Endothelial cell of umbilical vein (primary cell): Measurements from ENCODE around the gene MARK1. TPM values are rescaled to one million over a fixed set of nuclear protein-coding genes. Genes with fewer than 3 reads are reported as not detected.

Experiments
- BruUV-seq: library from RNA; stranded (reverse); fragments of 400-500 nt; replicated peaks from 2 replicates; lab custom pipeline; 2021; lab: Mats Ljungman, UMichigan
- CTCF ChIA-PET: fragments of 300-600, 350-600 bp; sonication (Branson Sonifier 250); formaldehyde crosslinking; loops from one replicate; lab custom pipeline; 2021; ENCODE audit warnings: antibody characterized with exemption, inconsistent platforms; lab: Charles Lee
- POLR2A ChIA-PET: fragments of 300-600, 350-600 bp; sonication (Branson Sonifier 250); formaldehyde crosslinking; loops from one replicate; lab custom pipeline; 2021; ENCODE audit warnings: antibody characterized with exemption, inconsistent platforms; lab: Charles Lee
- DNase-seq: peaks from one replicate; pipeline ENCODE4 v3.0.0-alpha.2; 2011; ENCODE audit warnings: low read depth, low spot score
- FAIRE-seq: peaks from 2 replicates; lab custom pipeline; 2011; peaks lifted over from hg19 to GRCh38; lab: Jason Lieb, UNC
- H2AFZ ChIP-seq: 2 replicates; pipeline ENCODE4 v1.6.0; 2012; ENCODE audit warnings: low read depth, low read length, control low read depth, inconsistent platforms
- H3K27ac ChIP-seq: 2 replicates; pipeline ENCODE4 v1.5.1; 2011; ENCODE audit warnings: low read depth, mild to moderate bottlenecking, control low read depth, low read length, moderate library complexity; ENCODE audit not compliant: insufficient read depth
- H3K27me3 ChIP-seq, 2 experiments: 2 replicates each; pipeline versions ENCODE4 v1.6.0 to v1.6.1; 2011; ENCODE audit warnings: low read length in 2 of 2, mixed read lengths in 1 of 2; ENCODE audit not compliant: control insufficient read depth in 2 of 2, insufficient read depth in 2 of 2
- H3K36me3 ChIP-seq, 2 experiments: 2 replicates in 1 of 2; 3 replicates in 1 of 2; pipeline ENCODE4 v1.5.1; 2011; ENCODE audit warnings: low read length in 2 of 2, mild to moderate bottlenecking in 1 of 2, moderate library complexity in 1 of 2; ENCODE audit not compliant: control insufficient read depth in 2 of 2, insufficient read depth in 2 of 2; ENCODE audit errors: extremely low read depth in 1 of 2
- H3K4me1 ChIP-seq: 3 replicates; pipeline ENCODE4 v1.5.1; 2011; ENCODE audit warnings: mild to moderate bottlenecking, low read length; ENCODE audit not compliant: control insufficient read depth, insufficient read depth; ENCODE audit errors: extremely low read depth
- H3K4me2 ChIP-seq: 2 replicates; pipeline ENCODE4 v1.6.1; 2011; ENCODE audit warnings: low read length, control low read depth, mixed read lengths; ENCODE audit not compliant: insufficient read depth
- H3K4me3 ChIP-seq, 3 experiments: fragments of 200-600 bp in 1 of 3; sonication (generic), shearing (Covaris generic) in 1 of 3; replicated peaks in 1 of 3; 2 replicates each; pipeline ENCODE4 v1.5.1; 2011 to 2016; ENCODE audit warnings: control low read depth in 3 of 3, low read length in 3 of 3, mild to moderate bottlenecking in 2 of 3, inconsistent platforms in 1 of 3, low read depth in 1 of 3, moderate library complexity in 1 of 3; ENCODE audit not compliant: insufficient read depth in 1 of 3
- H3K79me2 ChIP-seq: 2 replicates; pipeline ENCODE4 v1.6.0; 2012; ENCODE audit warnings: low read length, inconsistent platforms; ENCODE audit not compliant: control insufficient read depth, insufficient read depth
- H3K9ac ChIP-seq: replicated peaks from 2 replicates; pipeline ENCODE3; 2011; ENCODE audit warnings: low read length, control low read depth; ENCODE audit not compliant: insufficient read depth; ENCODE audit errors: extremely low read depth
- H3K9me1 ChIP-seq: replicated peaks from 3 replicates; pipeline ENCODE4 v1.6.0; 2011; ENCODE audit warnings: mild to moderate bottlenecking, low read length; ENCODE audit not compliant: control insufficient read depth, insufficient read depth; ENCODE audit errors: extremely low read depth
- H3K9me3 ChIP-seq: replicated peaks from 2 replicates; pipeline ENCODE4 v1.5.1; 2012; ENCODE audit warnings: low read length, inconsistent platforms; ENCODE audit not compliant: control insufficient read depth, insufficient read depth
- H4K20me1 ChIP-seq: replicated peaks from 2 replicates; pipeline ENCODE3; 2011; ENCODE audit warnings: mild to moderate bottlenecking, low read length; ENCODE audit not compliant: control insufficient read depth, insufficient read depth; ENCODE audit errors: extremely low read depth
- CTCF ChIP-seq, 2 donors: IDR thresholded peaks; 1 replicate in 1 of 2; 2 replicates in 1 of 2; pipeline ENCODE4 v1.5.1; 2011; ENCODE audit warnings: low read length in 2 of 2, mild to moderate bottlenecking in 2 of 2, moderate library complexity in 2 of 2, control low read depth in 1 of 2, inconsistent platforms in 1 of 2, low read depth in 1 of 2; ENCODE audit not compliant: insufficient read depth in 1 of 2; ENCODE audit errors: extremely low read depth in 1 of 2
- EZH2 ChIP-seq: IDR thresholded peaks from 2 replicates; pipeline ENCODE4 v1.6.1; 2012; ENCODE audit warnings: borderline replicate concordance, low read depth, mild to moderate bottlenecking, moderate library complexity, low read length, inconsistent platforms; ENCODE audit not compliant: severe bottlenecking
- MYC ChIP-seq: IDR thresholded peaks from one replicate; pipeline ENCODE4 v1.6.1; 2011; ENCODE audit warnings: mild to moderate bottlenecking, low read depth, low read length
- dilution Hi-C: fragments of 300-500 bp; cut with MboI; formaldehyde crosslinking; loops from one replicate; pipeline ENCODE4 v1.15.0; 2019; ENCODE audit warnings: low sequenced_read_pairs; ENCODE audit not compliant: extremely low pct_ligation_motif_present
- intact Hi-C: fragments of 100-400 bp; cut with micrococcal nuclease; formaldehyde crosslinking; loops from one replicate; pipeline ENCODE4 v1.10.0; 2022
- polyA plus RNA-seq, 4 experiments: library from polyadenylated mRNA; depleted of rRNA in 3 of 4; stranded (reverse) in 3 of 4; unstranded in 1 of 4; fragments of >200 nt; gene quantifications; 2 replicates each; pipeline versions ENCODE4 v1.2.1 to v1.2.3, GENCODE V29; 2011 to 2012; ENCODE audit warnings: missing spikeins in 1 of 4
- total RNA-seq: library from RNA; stranded (reverse); gene quantifications from 2 replicates; pipeline ENCODE4 v1.2.3, GENCODE V29; 2021

The MARK1 gene
- total and polyA plus RNA-seq, 2 donors (not counting 3 experiments of a cell fraction or from before 2014, with no cell fraction given) = 1.2 to 5.5 TPM

DNA sequence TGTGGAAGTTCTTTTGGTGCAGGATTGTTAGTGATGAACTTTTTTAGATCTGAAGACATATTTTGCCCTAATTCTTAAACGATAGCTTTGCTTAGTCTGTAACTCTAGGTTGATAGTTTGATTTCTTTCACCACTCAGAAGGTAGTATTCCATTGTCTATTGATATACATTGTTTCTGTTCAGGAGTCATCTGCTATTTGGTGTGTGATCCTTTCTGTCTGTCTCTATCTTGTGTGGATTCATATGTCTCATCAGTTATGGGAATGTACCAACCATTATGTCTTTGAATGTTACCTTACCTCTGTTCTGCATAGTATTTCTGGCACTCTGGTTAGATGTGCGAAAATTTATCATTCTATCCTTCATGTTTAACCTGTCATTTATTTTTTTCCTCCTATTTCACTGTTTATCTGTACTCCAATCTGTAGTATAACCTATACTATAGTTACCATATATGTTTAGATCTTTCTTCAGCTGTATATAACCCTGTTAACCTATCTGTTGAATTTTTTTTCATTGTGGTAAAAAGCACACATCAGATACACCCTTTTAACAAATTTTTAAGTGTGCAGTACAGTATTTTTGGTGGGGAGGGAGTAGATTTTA lies 5.7 kb downstream of the MARK1 start:
- H2AFZ ChIP-seq = no peak overlapping the region
- CTCF ChIA-PET = interaction anchor here (0.7 kb wide), 1 partner anchor 11 kb away, joined by 3 read pairs; no protein-coding TSS in a partner anchor

DNA sequence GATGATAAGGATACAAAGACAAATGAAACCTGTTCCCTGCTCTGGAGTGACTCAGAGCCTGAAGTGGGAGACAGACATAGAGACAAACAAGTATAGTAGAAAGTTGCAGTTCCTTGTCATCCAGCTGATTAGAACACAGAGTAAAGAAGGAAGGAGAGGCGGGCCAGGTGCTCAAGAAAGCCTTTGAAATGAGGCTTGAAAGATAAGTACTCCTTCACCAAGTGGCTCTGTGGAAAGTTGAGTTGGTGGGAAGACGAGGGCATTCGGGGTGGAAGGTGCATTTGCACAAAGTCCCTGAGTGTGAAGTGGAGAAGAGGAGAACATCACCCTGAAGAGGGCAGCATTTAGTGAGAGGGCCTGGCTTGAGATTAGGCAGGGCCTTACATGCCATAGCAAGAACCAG lies 17.0 kb downstream of the MARK1 start:
- Histone ChIP-seq H3K9me1 (no peaks in the 10 kb centered on the region), H3K4me1 (no peaks in the 10 kb centered on the region), H3K9me3 (no peaks in the 10 kb centered on the region), H3K27me3 (no peaks in the 10 kb centered on the region), H2AFZ (no peak overlapping the region), H3K4me2 (no peak overlapping the region), H3K9ac (no peak overlapping the region), H3K36me3 (no peaks in the 10 kb centered on the region), H3K79me2 (no peaks in the 10 kb centered on the region), H3K27ac (no peak overlapping the region), H4K20me1 (no peaks in the 10 kb centered on the region), H3K4me3 (no peak overlapping the region)
- DNase-seq = peak; percentile 28
- dilution Hi-C loops = no loop called here
- CTCF ChIA-PET = interaction anchor here (0.9 to 1.4 kb wide), 3 partner anchors 11 to 247 kb away, joined by 3 to 4 read pairs (median 3); no protein-coding TSS in a partner anchor
- no peak for TF ChIP-seq EZH2
- peak in 1 of 2 donors; percentile 27 for TF ChIP-seq CTCF (IDR thresholded peaks at IDR 0.05; ENCODE audit: extremely low read depth in 1 of 2, insufficient read depth in 1 of 2, low read depth in 1 of 2, low read length in 2 of 2)
- intact Hi-C loops = no loop called here
- POLR2A ChIA-PET = interaction anchor here (0.7 kb wide), 1 partner anchor 229 kb away, joined by 6 read pairs; no protein-coding TSS in a partner anchor
- no TSS peak for BruUV-seq
- no peak for FAIRE-seq

More for the DNA sequence above, 5.7 kb downstream of the MARK1 start:
- POLR2A ChIA-PET = no interaction called here
- dilution Hi-C loops (no loop called here), intact Hi-C loops (no loop called here)
- Histone ChIP-seq H3K4me1 (no peaks in the 10 kb centered on the region), H3K4me2 (no peak overlapping the region), H4K20me1 (no peaks in the 10 kb centered on the region), H3K9me3 (no peaks in the 10 kb centered on the region), H3K4me3 (no peak overlapping the region), H3K27ac (no peak overlapping the region), H3K27me3 (no peaks in the 10 kb centered on the region), H3K36me3 (no peaks in the 10 kb centered on the region), H3K79me2 (peaks cover 2% of the 10 kb centered on the region), H3K9me1 (no peaks in the 10 kb centered on the region), H3K9ac (no peak overlapping the region)
- DNase-seq (no peak), FAIRE-seq (no peak)
- no peak for TF ChIP-seq MYC
- no TSS peak for BruUV-seq
